NT2/D1 (cell line): ENCODE results near the gene GSTO2.

Experiments used
- SUZ12 ChIP-seq: IDR thresholded peaks from 2 replicates; pipeline ENCODE4 v1.6.1; 2011; ENCODE audit not compliant: insufficient read length, insufficient read depth; ENCODE audit errors: extremely low read depth
- YY1 ChIP-seq: IDR thresholded peaks from 2 replicates; pipeline ENCODE4 v1.6.1; 2011; ENCODE audit not compliant: insufficient read length, insufficient read depth
- ZNF274 ChIP-seq: IDR thresholded peaks from 2 replicates; pipeline ENCODE4 v1.6.1; 2011; ENCODE audit warnings: mild to moderate bottlenecking, low read depth, low read length

- TF ChIP-seq YY1: no peak
- no peak for TF ChIP-seq ZNF274
- TF ChIP-seq SUZ12: no peak
Measured at GRCh38 chr10:104232613-104233102, 36.3 kb upstream of the GSTO2 start.
